NCI-H187 (cell line): Measurements from ENCODE around the gene CDK5.
"Not testable (repeated sequence)": the region's sequence is repeated elsewhere in the genome, so short reads cannot be mapped to it uniquely, and the experiment has no call there.

ENCODE experiments used
- DNase-seq, 2 experiments: peaks; one replicate each; lab custom pipeline; 2025; lab: John Stamatoyannopoulos, UW

The CDK5 gene

GRCh38 chr7:151056666-151057505 is 811 bp downstream of the CDK5 start:
- DNase-seq = no peak

GRCh38 chr7:151056283-151056665 is 1.4 kb downstream of the CDK5 start:
- DNase-seq = no peak

GRCh38 chr7:151053751-151054150 is 3.9 kb downstream of the CDK5 start:
- no peak for DNase-seq

GRCh38 chr7:151053096-151053495 is 4.6 kb downstream of the CDK5 start:
- no peak for DNase-seq

GRCh38 chr7:151051108-151051507 is 6.6 kb downstream of the CDK5 start:
- DNase-seq = no peak

GRCh38 chr7:151048911-151049463 is 8.7 kb downstream of the CDK5 start:
- DNase-seq = no peak

- DNase-seq = no peak
These were observed 9.5 kb downstream of the CDK5 start, which contains the start of gene ASIC3 for GRCh38 chr7:151047976-151048815. Gene ASIC3 (plus strand): TSS chr7:151048531. CDS start chr7:151048886, 355 bp downstream.

- no peak for DNase-seq
These were observed 10.8 kb downstream of the CDK5 start for GRCh38 chr7:151046603-151047573.

GRCh38 chr7:151045967-151046366 is 11.7 kb downstream of the CDK5 start:
- no peak for DNase-seq

GRCh38 chr7:151045262-151045661 is 12.4 kb downstream of the CDK5 start:
- DNase-seq = no peak

- DNase-seq = no peak
These were observed 13.7 kb downstream of the CDK5 start for GRCh38 chr7:151043959-151044358.

GRCh38 chr7:151043449-151043848 is 14.2 kb downstream of the CDK5 start:
- not testable (repeated sequence) for DNase-seq

GRCh38 chr7:151040616-151041375 is 16.9 kb downstream of the CDK5 start:
- DNase-seq = no peak

- DNase-seq = no peak
These were observed 17.7 kb downstream of the CDK5 start for GRCh38 chr7:151039850-151040548.

GRCh38 chr7:151038951-151039849 is 18.5 kb downstream of the CDK5 start:
- DNase-seq = no peak

- no peak for DNase-seq
These were observed 21.8 kb downstream of the CDK5 start for GRCh38 chr7:151035902-151036301.

GRCh38 chr7:151035026-151035717 is 22.5 kb downstream of the CDK5 start:
- DNase-seq = no peak

GRCh38 chr7:151034312-151035025 is 23.2 kb downstream of the CDK5 start:
- DNase-seq = no peak
